H1 (cell line): ENCODE measurements around the gene CD34. TPM values are rescaled to one million over a fixed set of nuclear protein-coding genes. Genes with fewer than 3 reads are reported as not detected.

Experiments used
- GABPA ChIP-seq: IDR thresholded peaks from 2 replicates; pipeline ENCODE4 v1.6.1; 2011; ENCODE audit warnings: mild to moderate bottlenecking, low read length, moderate library complexity, borderline replicate concordance; ENCODE audit not compliant: insufficient read depth
- NANOG ChIP-seq: IDR thresholded peaks from 2 replicates; pipeline ENCODE4 v1.6.1; 2011; ENCODE audit warnings: low read length, low read depth, mild to moderate bottlenecking, inconsistent platforms; ENCODE audit not compliant: insufficient read depth, poor library complexity, severe bottlenecking
- polyA plus RNA-seq, 7 experiments: library from polyadenylated mRNA; depleted of rRNA in 3 of 7; stranded (reverse) in 5 of 7; unstranded in 2 of 7; fragments of >200 nt in 5 of 7; fragments of 200-250 nt in 2 of 7; gene quantifications; 1 replicate in 5 of 7; 2 replicates in 1 of 7; 4 replicates in 1 of 7; pipeline versions ENCODE4 v1.2.1 to v1.2.3, GENCODE V29; 2011 to 2013; ENCODE audit warnings: missing spikeins in 2 of 7, mixed read lengths in 2 of 7
- total RNA-seq: library from RNA; stranded (reverse); fragmentation: NEBNext Ultra II Directional; extraction: Animal tissue kit (Norgen Biotek cat#: 25700); gene quantifications from 2 replicates; pipeline ENCODE4 v1.2.1, GENCODE V29; 2021
- TF ChIP-seq, protein P1 (sequence below): fragments of 300-600 bp; sonication (generic); IDR thresholded peaks from 2 replicates; pipeline ENCODE4 v1.7.1; 2012; ENCODE audit warnings: low read length, moderate library complexity, mild to moderate bottlenecking, inconsistent platforms; ENCODE audit not compliant: insufficient replicate concordance

Gene CD34
- total and polyA plus RNA-seq, 2 of the 8 experiments (the other 6 are each of a cell fraction or from before 2014, with no cell fraction given), result 0.39 to 0.54 TPM

DNA sequence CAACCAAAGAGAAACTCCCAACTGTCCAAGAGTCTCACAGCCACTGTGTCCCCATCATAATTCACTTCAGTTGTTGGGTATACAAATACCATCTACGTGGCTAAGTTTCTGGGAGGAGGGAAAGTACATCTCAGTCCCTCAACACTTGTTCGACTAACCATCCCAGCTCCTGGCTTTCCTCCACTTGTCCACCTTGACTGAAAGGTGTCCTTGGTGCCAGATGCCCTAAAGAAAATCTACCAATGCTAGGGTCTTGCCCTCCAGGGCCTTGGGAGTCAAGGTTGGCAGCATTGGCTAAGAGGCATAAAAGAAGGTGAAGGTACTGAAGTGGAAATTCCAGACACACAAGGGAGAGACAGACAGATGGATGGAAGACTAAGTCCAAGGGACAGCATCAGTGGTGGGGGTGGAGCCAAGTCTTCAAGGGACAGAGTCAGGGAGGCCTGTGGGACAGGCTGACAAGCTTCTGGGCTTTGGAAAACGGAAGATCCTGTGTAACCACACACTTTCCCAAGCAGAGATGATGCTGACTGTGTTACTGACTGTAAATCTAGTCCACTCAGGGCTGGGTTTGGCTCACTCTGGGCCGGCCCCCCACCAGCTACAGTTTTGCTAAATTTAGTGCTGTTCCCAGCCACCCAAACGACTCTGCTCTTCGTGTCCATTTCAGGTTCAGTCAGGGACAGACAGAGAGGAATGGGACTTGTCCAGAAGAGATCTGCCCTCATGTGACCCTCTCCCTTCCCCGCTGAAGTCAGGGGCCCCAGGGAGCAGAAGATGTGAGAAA is 60.1 kb downstream of the CD34 start (continued):
- TF ChIP-seq, protein P1, sequence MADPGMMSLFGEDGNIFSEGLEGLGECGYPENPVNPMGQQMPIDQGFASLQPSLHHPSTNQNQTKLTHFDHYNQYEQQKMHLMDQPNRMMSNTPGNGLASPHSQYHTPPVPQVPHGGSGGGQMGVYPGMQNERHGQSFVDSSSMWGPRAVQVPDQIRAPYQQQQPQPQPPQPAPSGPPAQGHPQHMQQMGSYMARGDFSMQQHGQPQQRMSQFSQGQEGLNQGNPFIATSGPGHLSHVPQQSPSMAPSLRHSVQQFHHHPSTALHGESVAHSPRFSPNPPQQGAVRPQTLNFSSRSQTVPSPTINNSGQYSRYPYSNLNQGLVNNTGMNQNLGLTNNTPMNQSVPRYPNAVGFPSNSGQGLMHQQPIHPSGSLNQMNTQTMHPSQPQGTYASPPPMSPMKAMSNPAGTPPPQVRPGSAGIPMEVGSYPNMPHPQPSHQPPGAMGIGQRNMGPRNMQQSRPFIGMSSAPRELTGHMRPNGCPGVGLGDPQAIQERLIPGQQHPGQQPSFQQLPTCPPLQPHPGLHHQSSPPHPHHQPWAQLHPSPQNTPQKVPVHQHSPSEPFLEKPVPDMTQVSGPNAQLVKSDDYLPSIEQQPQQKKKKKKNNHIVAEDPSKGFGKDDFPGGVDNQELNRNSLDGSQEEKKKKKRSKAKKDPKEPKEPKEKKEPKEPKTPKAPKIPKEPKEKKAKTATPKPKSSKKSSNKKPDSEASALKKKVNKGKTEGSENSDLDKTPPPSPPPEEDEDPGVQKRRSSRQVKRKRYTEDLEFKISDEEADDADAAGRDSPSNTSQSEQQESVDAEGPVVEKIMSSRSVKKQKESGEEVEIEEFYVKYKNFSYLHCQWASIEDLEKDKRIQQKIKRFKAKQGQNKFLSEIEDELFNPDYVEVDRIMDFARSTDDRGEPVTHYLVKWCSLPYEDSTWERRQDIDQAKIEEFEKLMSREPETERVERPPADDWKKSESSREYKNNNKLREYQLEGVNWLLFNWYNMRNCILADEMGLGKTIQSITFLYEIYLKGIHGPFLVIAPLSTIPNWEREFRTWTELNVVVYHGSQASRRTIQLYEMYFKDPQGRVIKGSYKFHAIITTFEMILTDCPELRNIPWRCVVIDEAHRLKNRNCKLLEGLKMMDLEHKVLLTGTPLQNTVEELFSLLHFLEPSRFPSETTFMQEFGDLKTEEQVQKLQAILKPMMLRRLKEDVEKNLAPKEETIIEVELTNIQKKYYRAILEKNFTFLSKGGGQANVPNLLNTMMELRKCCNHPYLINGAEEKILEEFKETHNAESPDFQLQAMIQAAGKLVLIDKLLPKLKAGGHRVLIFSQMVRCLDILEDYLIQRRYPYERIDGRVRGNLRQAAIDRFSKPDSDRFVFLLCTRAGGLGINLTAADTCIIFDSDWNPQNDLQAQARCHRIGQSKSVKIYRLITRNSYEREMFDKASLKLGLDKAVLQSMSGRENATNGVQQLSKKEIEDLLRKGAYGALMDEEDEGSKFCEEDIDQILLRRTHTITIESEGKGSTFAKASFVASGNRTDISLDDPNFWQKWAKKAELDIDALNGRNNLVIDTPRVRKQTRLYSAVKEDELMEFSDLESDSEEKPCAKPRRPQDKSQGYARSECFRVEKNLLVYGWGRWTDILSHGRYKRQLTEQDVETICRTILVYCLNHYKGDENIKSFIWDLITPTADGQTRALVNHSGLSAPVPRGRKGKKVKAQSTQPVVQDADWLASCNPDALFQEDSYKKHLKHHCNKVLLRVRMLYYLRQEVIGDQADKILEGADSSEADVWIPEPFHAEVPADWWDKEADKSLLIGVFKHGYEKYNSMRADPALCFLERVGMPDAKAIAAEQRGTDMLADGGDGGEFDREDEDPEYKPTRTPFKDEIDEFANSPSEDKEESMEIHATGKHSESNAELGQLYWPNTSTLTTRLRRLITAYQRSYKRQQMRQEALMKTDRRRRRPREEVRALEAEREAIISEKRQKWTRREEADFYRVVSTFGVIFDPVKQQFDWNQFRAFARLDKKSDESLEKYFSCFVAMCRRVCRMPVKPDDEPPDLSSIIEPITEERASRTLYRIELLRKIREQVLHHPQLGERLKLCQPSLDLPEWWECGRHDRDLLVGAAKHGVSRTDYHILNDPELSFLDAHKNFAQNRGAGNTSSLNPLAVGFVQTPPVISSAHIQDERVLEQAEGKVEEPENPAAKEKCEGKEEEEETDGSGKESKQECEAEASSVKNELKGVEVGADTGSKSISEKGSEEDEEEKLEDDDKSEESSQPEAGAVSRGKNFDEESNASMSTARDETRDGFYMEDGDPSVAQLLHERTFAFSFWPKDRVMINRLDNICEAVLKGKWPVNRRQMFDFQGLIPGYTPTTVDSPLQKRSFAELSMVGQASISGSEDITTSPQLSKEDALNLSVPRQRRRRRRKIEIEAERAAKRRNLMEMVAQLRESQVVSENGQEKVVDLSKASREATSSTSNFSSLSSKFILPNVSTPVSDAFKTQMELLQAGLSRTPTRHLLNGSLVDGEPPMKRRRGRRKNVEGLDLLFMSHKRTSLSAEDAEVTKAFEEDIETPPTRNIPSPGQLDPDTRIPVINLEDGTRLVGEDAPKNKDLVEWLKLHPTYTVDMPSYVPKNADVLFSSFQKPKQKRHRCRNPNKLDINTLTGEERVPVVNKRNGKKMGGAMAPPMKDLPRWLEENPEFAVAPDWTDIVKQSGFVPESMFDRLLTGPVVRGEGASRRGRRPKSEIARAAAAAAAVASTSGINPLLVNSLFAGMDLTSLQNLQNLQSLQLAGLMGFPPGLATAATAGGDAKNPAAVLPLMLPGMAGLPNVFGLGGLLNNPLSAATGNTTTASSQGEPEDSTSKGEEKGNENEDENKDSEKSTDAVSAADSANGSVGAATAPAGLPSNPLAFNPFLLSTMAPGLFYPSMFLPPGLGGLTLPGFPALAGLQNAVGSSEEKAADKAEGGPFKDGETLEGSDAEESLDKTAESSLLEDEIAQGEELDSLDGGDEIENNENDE, result no peak
- TF ChIP-seq NANOG (no peak), GABPA (no peak)
